Measurements from ENCODE around the gene KCNJ6. TPM values are rescaled to one million over a fixed set of nuclear protein-coding genes. Genes with fewer than 3 reads are reported as not detected.
"Not testable (repeated sequence)": the region's sequence is repeated elsewhere in the genome, so short reads cannot be mapped to it uniquely, and the experiment has no call there.

KCNJ6 gene
- total RNA-seq, 4 donors from 2014 or later = 0.08 to 0.40 TPM; not detected in 2

DNA sequence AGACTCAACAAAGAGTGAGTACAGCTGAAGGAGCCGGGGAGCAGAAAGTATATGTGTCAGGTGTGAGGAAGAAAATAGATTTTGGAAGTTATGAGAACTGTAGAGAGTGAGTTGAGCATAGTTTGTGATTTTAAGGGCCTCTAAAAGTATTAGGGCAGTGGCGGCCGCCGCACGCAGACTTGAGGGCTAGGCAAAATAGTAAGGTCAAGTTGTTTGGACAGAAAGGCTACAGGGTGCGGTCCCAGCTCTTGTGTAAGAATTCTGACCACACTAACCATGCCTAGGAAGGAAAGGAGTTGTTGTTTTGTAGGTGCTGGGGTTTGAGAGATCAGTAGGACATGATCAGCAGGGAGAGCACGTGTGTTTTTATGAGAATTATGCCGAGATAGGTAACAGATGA, 327.6 kb downstream of the KCNJ6 start:
- H3K9me3 ChIP-seq, H3K27ac ChIP-seq, H3K4me3 ChIP-seq, H3K36me3 ChIP-seq, H3K27me3 ChIP-seq, ATAC-seq, H3K4me1 ChIP-seq: not testable (repeated sequence)
- WGBS, 2 donors (ENCODE audit: low coverage in 1 of 2) = 90 to 100% methylated on average over 6 to 8 of the region's 8 CpGs

DNA sequence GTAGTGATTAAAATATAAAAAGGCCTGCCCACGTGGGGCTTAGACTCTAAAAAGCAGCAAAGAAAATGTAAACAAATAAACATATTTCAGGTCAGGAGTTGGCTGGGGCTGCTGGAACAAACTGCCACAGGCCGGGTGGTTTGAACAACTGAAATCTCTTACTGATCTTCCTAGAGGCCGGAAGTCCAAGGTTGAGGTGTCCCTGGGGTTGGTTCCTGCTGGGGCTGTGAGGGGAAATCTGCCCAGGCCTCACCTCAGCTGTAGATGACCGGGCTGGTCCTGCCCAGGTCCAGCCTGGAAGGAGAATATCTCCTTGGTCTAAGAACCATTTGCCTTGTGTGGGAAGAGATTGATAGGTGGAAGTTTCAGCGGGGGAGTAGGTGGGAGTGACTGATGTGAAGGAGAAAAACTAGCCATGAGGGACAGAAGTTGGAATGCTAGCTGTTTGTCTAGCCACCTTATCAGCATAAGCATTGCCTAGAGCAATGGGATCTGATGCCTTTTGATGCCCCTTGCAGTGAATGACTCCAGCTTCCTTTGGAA, 328.6 kb downstream of the KCNJ6 start:
- no peak overlapping the region for H3K4me3 ChIP-seq
- no peak overlapping the region for H3K27ac ChIP-seq
- ATAC-seq = no peak
- no peak for TF ChIP-seq POLR2AphosphoS5 (IDR thresholded peaks at IDR 0.05)
- no peak for TF ChIP-seq POLR2A (IDR thresholded peaks at IDR 0.05)
- no peaks in the 10 kb centered on the region for H3K36me3 ChIP-seq
- H3K9me3 ChIP-seq = no peaks in the 10 kb centered on the region
- no peaks in the 10 kb centered on the region for H3K27me3 ChIP-seq
- no peaks in the 10 kb centered on the region for H3K4me1 ChIP-seq
- 66 to 67% methylated on average over 2 to 3 of the region's 5 CpGs for WGBS, 2 donors (ENCODE audit: low coverage in 1 of 2)

DNA sequence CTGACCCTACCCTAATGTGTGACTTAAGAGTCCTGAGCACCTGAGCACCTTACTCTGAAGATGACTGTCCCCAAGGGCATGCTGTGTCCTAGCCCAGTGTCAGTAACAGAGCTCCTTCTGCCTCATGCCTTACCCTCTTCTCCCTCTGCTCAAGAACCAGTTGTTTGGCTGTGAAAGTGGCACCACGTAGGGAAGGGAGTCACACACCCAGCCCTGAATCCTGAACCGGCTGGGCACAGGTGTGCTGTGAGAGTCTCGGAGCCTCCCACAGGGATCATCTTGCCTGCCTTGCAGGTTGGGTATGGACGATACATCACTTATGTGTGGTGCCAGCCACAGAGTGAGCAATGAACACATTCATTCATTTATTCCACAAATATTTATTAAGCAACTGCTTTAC, 329.1 kb downstream of the KCNJ6 start:
- TF ChIP-seq POLR2A (IDR thresholded peaks at IDR 0.05) = no peak
- TF ChIP-seq, protein P1, sequence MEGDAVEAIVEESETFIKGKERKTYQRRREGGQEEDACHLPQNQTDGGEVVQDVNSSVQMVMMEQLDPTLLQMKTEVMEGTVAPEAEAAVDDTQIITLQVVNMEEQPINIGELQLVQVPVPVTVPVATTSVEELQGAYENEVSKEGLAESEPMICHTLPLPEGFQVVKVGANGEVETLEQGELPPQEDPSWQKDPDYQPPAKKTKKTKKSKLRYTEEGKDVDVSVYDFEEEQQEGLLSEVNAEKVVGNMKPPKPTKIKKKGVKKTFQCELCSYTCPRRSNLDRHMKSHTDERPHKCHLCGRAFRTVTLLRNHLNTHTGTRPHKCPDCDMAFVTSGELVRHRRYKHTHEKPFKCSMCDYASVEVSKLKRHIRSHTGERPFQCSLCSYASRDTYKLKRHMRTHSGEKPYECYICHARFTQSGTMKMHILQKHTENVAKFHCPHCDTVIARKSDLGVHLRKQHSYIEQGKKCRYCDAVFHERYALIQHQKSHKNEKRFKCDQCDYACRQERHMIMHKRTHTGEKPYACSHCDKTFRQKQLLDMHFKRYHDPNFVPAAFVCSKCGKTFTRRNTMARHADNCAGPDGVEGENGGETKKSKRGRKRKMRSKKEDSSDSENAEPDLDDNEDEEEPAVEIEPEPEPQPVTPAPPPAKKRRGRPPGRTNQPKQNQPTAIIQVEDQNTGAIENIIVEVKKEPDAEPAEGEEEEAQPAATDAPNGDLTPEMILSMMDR (IDR thresholded peaks at IDR 0.05) = no peak
- no peak for TF ChIP-seq EP300 (IDR thresholded peaks at IDR 0.05)
- no peak for TF ChIP-seq POLR2AphosphoS5 (IDR thresholded peaks at IDR 0.05)
- 93% methylated on average over 2 of the region's 4 CpGs; no CpG with 5 or more reads in 1 of the 2 donors for WGBS, 2 donors (ENCODE audit: low coverage in 1 of 2)
- Histone ChIP-seq H3K27me3 (no peaks in the 10 kb centered on the region), H3K4me1 (no peaks in the 10 kb centered on the region), H3K4me3 (no peak overlapping the region), H3K27ac (no peak overlapping the region), H3K36me3 (no peaks in the 10 kb centered on the region), H3K9me3 (no peaks in the 10 kb centered on the region)
- ATAC-seq = no peak

DNA sequence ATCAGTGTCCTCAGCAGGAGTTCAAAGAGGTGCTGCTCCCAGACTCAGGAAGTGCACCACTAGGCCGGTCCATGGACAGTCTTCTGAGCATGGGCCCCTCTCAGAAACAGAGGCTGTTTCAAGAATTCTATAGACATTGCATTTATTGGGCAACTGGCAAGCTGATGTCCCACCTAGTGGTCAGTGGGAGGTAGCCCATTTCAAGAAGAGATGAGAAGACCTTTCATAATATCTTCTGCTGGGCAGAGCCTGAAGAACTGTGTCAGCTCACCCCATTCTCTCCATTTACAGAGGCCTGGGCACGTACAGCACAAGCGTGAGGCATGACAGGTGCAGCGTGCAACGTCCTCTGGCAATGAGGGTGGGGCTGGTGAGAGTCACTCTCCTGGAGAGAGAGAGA, 333.7 kb downstream of the KCNJ6 start:
- H3K27me3 ChIP-seq = no peaks in the 10 kb centered on the region
- H3K36me3 ChIP-seq = no peaks in the 10 kb centered on the region
- peaks cover 0 to 17% (median 0%) of the 10 kb centered on the region in 3 donors for H3K9me3 ChIP-seq
- H3K27ac ChIP-seq = no peak overlapping the region
- peak; percentile 25 for ATAC-seq
- TF ChIP-seq POLR2AphosphoS5 (IDR thresholded peaks at IDR 0.05) = no peak
- TF ChIP-seq, protein P1 (IDR thresholded peaks at IDR 0.05) = peak; percentile 33 to 71 (median 63)
- WGBS, 2 donors (ENCODE audit: low coverage in 1 of 2) = 36 to 79% methylated on average over 4 of the region's 5 CpGs
- H3K4me1 ChIP-seq = no peaks in the 10 kb centered on the region
- H3K4me3 ChIP-seq = no peak overlapping the region

DNA sequence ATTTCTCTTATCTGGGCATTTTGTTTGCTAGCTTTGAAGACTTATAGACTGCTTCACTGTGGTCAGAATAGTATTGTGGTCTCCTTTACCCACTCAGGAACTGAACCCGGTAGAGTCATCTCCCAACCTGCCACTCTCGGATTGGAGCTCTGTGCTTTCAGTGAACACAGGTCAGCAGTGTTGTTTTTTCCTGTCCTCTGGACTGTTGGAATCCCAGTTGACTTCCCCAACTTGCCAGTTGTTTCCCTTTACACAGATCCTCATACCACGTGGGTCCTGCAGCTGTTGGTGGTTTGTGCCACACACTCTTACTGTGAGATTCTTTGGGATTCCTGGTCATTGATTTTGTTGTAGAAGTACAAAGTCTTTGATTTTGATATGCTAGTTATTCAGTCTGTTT, 335.6 kb downstream of the KCNJ6 start:
- TF ChIP-seq POLR2A (IDR thresholded peaks at IDR 0.05) (no peak), POLR2AphosphoS5 (IDR thresholded peaks at IDR 0.05) (no peak), EP300 (IDR thresholded peaks at IDR 0.05) (no peak)
- TF ChIP-seq, protein P1 (IDR thresholded peaks at IDR 0.05) = no peak
- Histone ChIP-seq H3K36me3 (no peaks in the 10 kb centered on the region), H3K27ac (no peak overlapping the region), H3K9me3 (peaks cover 0 to 17% (median 0%) of the 10 kb centered on the region in 3 donors), H3K4me3 (no peak overlapping the region), H3K27me3 (no peaks in the 10 kb centered on the region), H3K4me1 (no peaks in the 10 kb centered on the region)
- WGBS, 2 donors (ENCODE audit: low coverage in 1 of 2) = 45 to 76% methylated on average over 2 to 3 of the region's 3 CpGs
- no peak for ATAC-seq

DNA sequence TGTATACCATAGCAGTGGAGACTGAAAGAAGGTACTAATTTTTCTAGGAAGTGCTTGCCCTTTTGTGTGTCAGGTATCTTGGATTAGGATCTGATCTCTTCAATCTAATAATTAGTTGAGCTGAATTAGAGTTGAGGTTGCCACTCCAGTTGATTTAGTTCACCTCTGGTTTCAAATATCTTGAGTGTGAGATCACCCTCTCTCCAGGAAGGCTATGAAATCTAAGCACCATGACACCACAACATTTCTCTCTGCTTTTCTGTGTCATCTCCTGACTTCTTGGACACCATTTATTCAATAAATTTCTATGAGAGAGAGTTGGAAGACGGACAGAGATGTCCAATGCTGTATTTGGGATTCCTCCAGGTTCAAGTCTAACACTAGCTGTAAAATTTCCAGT, 336.9 kb downstream of the KCNJ6 start:
- no peak for TF ChIP-seq POLR2A (IDR thresholded peaks at IDR 0.05)
- TF ChIP-seq EP300 (IDR thresholded peaks at IDR 0.05) = no peak
- no peak for TF ChIP-seq POLR2AphosphoS5 (IDR thresholded peaks at IDR 0.05)
- TF ChIP-seq, protein P1 (IDR thresholded peaks at IDR 0.05) = no peak
- H3K27ac ChIP-seq = no peak overlapping the region
- no peaks in the 10 kb centered on the region for H3K4me1 ChIP-seq
- H3K27me3 ChIP-seq = no peaks in the 10 kb centered on the region
- H3K36me3 ChIP-seq = no peaks in the 10 kb centered on the region
- H3K4me3 ChIP-seq = no peak overlapping the region
- peaks cover 0 to 17% (median 0%) of the 10 kb centered on the region in 3 donors for H3K9me3 ChIP-seq
- ATAC-seq = no peak
- 33 to 62% methylated on average over 1 of the region's 1 CpG for WGBS, 2 donors (ENCODE audit: low coverage in 1 of 2)
